Stimulated activated CD4-positive, alpha-beta T cell treated with anti-CD3 and anti-CD28 coated beads, TNF-alpha, amount 100 ng/mL, for 4 hours (primary cell): ENCODE results near the gene DNAH8.

Source experiments
- DNase-seq, 3 experiments: peaks; one replicate each; pipeline ENCODE4 v3.0.0-alpha.2; 2020; ENCODE audit warnings: low read depth in 3 of 3

DNAH8 gene

GRCh38 chr6:38968702-38969149 is 253.6 kb downstream of the DNAH8 start:
- DNase-seq, result no peak

- no peak for DNase-seq
Observed at GRCh38 chr6:38973178-38974057, 258.3 kb downstream of the DNAH8 start.

GRCh38 chr6:38974389-38975151 is 259.5 kb downstream of the DNAH8 start:
- no peak for DNase-seq

GRCh38 chr6:38975621-38976049 is 260.5 kb downstream of the DNAH8 start:
- DNase-seq, result no peak

- DNase-seq, result no peak
Observed at GRCh38 chr6:38976051-38976450, 260.9 kb downstream of the DNAH8 start.

- DNase-seq, result no peak
Observed at GRCh38 chr6:38976801-38977500, 261.8 kb downstream of the DNAH8 start.

- no peak for DNase-seq
Observed at GRCh38 chr6:38978139-38978704, 263.1 kb downstream of the DNAH8 start.

- no peak for DNase-seq
Observed at GRCh38 chr6:38982470-38982869, 267.4 kb downstream of the DNAH8 start.

GRCh38 chr6:38984723-38985122 is 269.6 kb downstream of the DNAH8 start:
- DNase-seq, result no peak

- DNase-seq, result no peak
Observed at GRCh38 chr6:38985839-38986238, 270.7 kb downstream of the DNAH8 start.

GRCh38 chr6:38987503-38987902 is 272.4 kb downstream of the DNAH8 start:
- no peak for DNase-seq

GRCh38 chr6:38988736-38989449 is 273.8 kb downstream of the DNAH8 start:
- DNase-seq, result no peak

- DNase-seq, result no peak
Observed at GRCh38 chr6:38990475-38990874, 275.4 kb downstream of the DNAH8 start.

- no peak for DNase-seq
Observed at GRCh38 chr6:38996676-38997075, 281.6 kb downstream of the DNAH8 start.

- DNase-seq, result peak in 1 of 3 experiments; percentile 7
Observed at GRCh38 chr6:38997128-38997761, 282.1 kb downstream of the DNAH8 start.

- DNase-seq, result no peak
Observed at GRCh38 chr6:39003072-39003471, 288.0 kb downstream of the DNAH8 start.

GRCh38 chr6:39003492-39003891 is 288.4 kb downstream of the DNAH8 start:
- no peak for DNase-seq

GRCh38 chr6:39004801-39005200 is 289.7 kb downstream of the DNAH8 start:
- DNase-seq, result no peak

- no peak for DNase-seq
Observed at GRCh38 chr6:39005774-39006173, 290.7 kb downstream of the DNAH8 start.

- no peak for DNase-seq
Observed at GRCh38 chr6:39007575-39007974, 292.5 kb downstream of the DNAH8 start.

- no peak for DNase-seq
Observed at GRCh38 chr6:39008737-39009136, 293.6 kb downstream of the DNAH8 start.
